CD4-positive, CD25-positive, alpha-beta regulatory T cell (primary cell): ENCODE measurements around the gene VPS13D. TPM values are rescaled to one million over a fixed set of nuclear protein-coding genes. Genes with fewer than 3 reads are reported as not detected.

Experiments used
- ATAC-seq, 2 donors: fragments of 150-1000 bp; cut with Tn5 transposase; one replicate each; pipeline ENCODE4 v1.10.0; 2021; ENCODE audit warnings: low read depth in 2 of 2, moderate number of reproducible peaks in 2 of 2, moderate library complexity in 1 of 2
- DNase-seq, 3 donors: peaks; one replicate each; pipeline versions ENCODE4 v3.0.0 to v3.0.0-alpha.2; 2012 to 2022; ENCODE audit warnings: mixed read lengths in 1 of 3
- H3K27ac ChIP-seq: one replicate; pipeline ENCODE4 v1.7.0; 2013; ENCODE audit warnings: mild to moderate bottlenecking, low read length; ENCODE audit not compliant: insufficient read depth, poor library complexity, severe bottlenecking
- H3K27me3 ChIP-seq: one replicate; pipeline ENCODE4 v1.7.0; 2013; ENCODE audit warnings: low read length; ENCODE audit not compliant: control insufficient read depth, insufficient read depth
- H3K36me3 ChIP-seq: one replicate; pipeline ENCODE4 v1.7.0; 2013; ENCODE audit warnings: mild to moderate bottlenecking, low read length, moderate library complexity; ENCODE audit not compliant: control insufficient read depth, insufficient read depth
- H3K4me1 ChIP-seq: 2 replicates; pipeline ENCODE4 v1.7.0; 2013; ENCODE audit warnings: mild to moderate bottlenecking, low read length; ENCODE audit not compliant: insufficient read depth, control insufficient read depth, poor library complexity, severe bottlenecking
- H3K4me3 ChIP-seq: one replicate; pipeline ENCODE4 v1.7.0; 2013; ENCODE audit warnings: low read depth, mild to moderate bottlenecking, low read length, moderate library complexity
- H3K9me3 ChIP-seq, 2 experiments: 1 replicate in 1 of 2; 2 replicates in 1 of 2; pipeline ENCODE4 v1.7.0; 2013; ENCODE audit warnings: low read length in 2 of 2, mild to moderate bottlenecking in 1 of 2, moderate library complexity in 1 of 2; ENCODE audit not compliant: control insufficient read depth in 2 of 2
- H3K27ac Mint-ChIP-seq, 3 donors: one replicate each; pipeline ENCODE4 v1.8.0; 2020 to 2022; ENCODE audit warnings: mild to moderate bottlenecking in 3 of 3, mixed read lengths in 3 of 3, moderate library complexity in 2 of 3
- H3K27me3 Mint-ChIP-seq: one replicate; pipeline ENCODE4 v1.8.0; 2022; ENCODE audit warnings: mild to moderate bottlenecking, mixed read lengths
- H3K36me3 Mint-ChIP-seq: one replicate; pipeline ENCODE4 v1.8.0; 2020; ENCODE audit warnings: mixed read lengths
- H3K4me1 Mint-ChIP-seq, 4 donors: one replicate each; pipeline ENCODE4 v1.8.0; 2020 to 2022; ENCODE audit warnings: mixed read lengths in 4 of 4, mild to moderate bottlenecking in 1 of 4
- H3K4me3 Mint-ChIP-seq, 4 donors: one replicate each; pipeline ENCODE4 v1.8.0; 2020 to 2022; ENCODE audit warnings: mild to moderate bottlenecking in 4 of 4, mixed read lengths in 4 of 4, moderate library complexity in 3 of 4
- H3K9me3 Mint-ChIP-seq, 7 donors: one replicate each; pipeline ENCODE4 v1.8.0; 2020 to 2022; ENCODE audit warnings: mixed read lengths in 7 of 7, mild to moderate bottlenecking in 3 of 7, moderate library complexity in 2 of 7
- polyA plus RNA-seq, 4 donors: library from polyadenylated mRNA; unstranded; fragments of 300-500 nt; fragmentation: Illumina TruSeq; gene quantifications; one replicate each; pipeline ENCODE4 v1.2.3, GENCODE V29; 2021
- total RNA-seq: library from RNA; stranded (reverse); gene quantifications from one replicate; pipeline ENCODE4 v1.2.3, GENCODE V29; 2022

Gene VPS13D
- total and polyA plus RNA-seq, 5 donors from 2014 or later: 8.1 to 96.0 (median 10.3) TPM

DNA sequence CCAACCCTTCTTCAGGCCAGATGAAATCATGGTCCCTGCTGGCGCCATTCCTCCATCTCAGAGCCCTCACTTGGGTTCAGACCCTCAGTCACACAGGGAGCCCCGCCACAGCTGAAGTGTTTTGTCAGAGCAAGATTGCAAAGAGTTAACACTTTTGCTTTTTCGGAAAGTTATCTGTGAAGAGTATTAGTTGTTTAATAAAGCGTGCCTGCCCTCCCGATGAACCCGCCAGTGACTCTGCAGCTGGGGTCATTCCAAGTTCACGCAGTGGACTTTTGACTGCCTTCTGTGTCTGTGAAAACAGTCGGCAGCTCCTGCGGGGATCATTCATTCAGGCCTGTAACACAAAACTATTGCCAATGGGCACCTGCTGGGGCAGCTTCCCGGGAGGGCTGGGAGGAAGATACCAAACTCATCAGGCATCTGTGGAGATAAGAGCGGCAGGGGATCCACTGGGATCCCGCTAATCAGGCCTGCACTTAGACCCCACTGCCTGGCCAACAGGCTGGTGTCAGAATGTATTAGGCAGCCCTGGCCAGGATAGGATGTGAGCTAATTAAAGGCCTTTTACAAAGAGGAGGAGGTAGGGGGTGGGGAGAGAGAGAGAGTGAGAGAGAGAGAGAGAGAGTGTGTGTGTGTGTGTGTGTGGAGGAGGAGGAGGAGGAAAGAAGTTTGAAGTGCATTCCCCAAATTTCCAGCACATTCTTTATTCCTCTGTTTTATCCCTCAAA is 203.7 kb downstream of the VPS13D start:
- ATAC-seq: no peak
- Mint-ChIP-seq H3K4me3 (peak overlapping the region in 3 of 4 donors; percentile 56 to 77 (median 60)), H3K4me1 (peaks cover 23 to 64% (median 52%) of the 10 kb centered on the region in 4 donors), H3K9me3 (peaks cover 0 to 3% (median 0%) of the 10 kb centered on the region in 7 donors), H3K27me3 (no peaks in the 10 kb centered on the region), H3K36me3 (peaks cover 25% of the 10 kb centered on the region), H3K27ac (peak overlapping the region; percentile 77 to 94 (median 83))
- no peaks in the 10 kb centered on the region for H3K9me3 ChIP-seq
- no peaks in the 10 kb centered on the region for H3K27me3 ChIP-seq
- H3K4me3 ChIP-seq: peak overlapping the region; percentile 64
- H3K36me3 ChIP-seq: peaks cover 23% of the 10 kb centered on the region
- H3K4me1 ChIP-seq: peaks cover 36% of the 10 kb centered on the region
- no peak for DNase-seq
- no peak overlapping the region for H3K27ac ChIP-seq

DNA sequence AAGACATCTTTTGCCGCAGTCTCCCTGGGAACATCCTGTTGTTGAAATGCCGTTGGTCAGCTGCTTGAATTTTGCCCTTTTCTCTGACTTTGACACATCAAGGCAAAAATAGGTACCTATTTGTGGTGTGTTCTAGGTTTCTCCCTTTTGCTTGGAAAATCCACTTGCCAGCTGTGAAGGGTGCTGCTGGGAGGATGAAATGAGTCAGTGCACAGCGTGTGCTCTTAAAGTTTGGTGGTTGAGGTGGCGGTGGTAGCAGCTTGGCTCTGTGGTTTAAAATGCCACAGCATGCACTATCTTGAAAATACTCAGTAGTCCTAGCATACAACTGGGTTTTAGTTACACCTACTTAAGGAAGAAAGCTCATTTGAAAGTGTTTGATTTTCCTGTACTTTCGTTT is 204.3 kb downstream of the VPS13D start:
- Mint-ChIP-seq H3K4me3 (peak overlapping the region; percentile 56 to 62 (median 58)), H3K4me1 (peaks cover 19 to 71% (median 56%) of the 10 kb centered on the region in 4 donors), H3K27me3 (no peaks in the 10 kb centered on the region), H3K9me3 (peaks cover 0 to 4% (median 0%) of the 10 kb centered on the region in 7 donors), H3K27ac (peak overlapping the region; percentile 77 to 94 (median 83)), H3K36me3 (peaks cover 28% of the 10 kb centered on the region)
- Histone ChIP-seq H3K4me3 (peak overlapping the region; percentile 64), H3K9me3 (no peaks in the 10 kb centered on the region), H3K36me3 (peaks cover 25% of the 10 kb centered on the region), H3K27me3 (no peaks in the 10 kb centered on the region), H3K27ac (peak overlapping the region; percentile 50), H3K4me1 (peaks cover 42% of the 10 kb centered on the region)
- ATAC-seq (peak; percentile 52 to 61), DNase-seq (peak in 1 of 3 donors; percentile 77)

DNA sequence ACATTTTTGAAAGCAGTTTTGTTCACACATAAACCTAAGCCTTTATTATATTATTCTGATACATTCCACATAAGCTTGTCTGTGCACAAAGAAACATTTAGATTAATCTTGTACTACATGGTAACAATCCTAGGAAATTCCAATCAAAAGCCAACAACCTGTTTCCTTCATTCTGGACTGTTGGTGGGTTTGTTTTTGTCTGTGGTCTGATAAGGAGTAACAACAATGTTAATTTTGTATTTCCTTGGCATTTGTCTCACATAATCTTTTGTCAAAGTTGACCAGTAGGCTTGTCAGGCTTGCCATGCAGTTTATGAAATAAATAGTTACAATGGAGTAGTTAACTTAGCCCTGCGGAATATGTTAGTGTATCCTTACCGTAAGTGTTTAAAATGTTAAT is 204.9 kb downstream of the VPS13D start:
- DNase-seq (no peak), ATAC-seq (no peak)
- Histone ChIP-seq H3K27ac (peak overlapping the region; percentile 50), H3K4me3 (peak overlapping the region; percentile 64), H3K9me3 (no peaks in the 10 kb centered on the region), H3K36me3 (peaks cover 25% of the 10 kb centered on the region), H3K27me3 (no peaks in the 10 kb centered on the region), H3K4me1 (peaks cover 44% of the 10 kb centered on the region)
- Mint-ChIP-seq H3K4me1 (peaks cover 19 to 76% (median 57%) of the 10 kb centered on the region in 4 donors), H3K36me3 (peaks cover 30% of the 10 kb centered on the region), H3K27ac (peak overlapping the region; percentile 77 to 94 (median 83)), H3K4me3 (peak overlapping the region; percentile 56 to 62 (median 58)), H3K9me3 (peaks cover 0 to 4% (median 0%) of the 10 kb centered on the region in 7 donors), H3K27me3 (no peaks in the 10 kb centered on the region)

DNA sequence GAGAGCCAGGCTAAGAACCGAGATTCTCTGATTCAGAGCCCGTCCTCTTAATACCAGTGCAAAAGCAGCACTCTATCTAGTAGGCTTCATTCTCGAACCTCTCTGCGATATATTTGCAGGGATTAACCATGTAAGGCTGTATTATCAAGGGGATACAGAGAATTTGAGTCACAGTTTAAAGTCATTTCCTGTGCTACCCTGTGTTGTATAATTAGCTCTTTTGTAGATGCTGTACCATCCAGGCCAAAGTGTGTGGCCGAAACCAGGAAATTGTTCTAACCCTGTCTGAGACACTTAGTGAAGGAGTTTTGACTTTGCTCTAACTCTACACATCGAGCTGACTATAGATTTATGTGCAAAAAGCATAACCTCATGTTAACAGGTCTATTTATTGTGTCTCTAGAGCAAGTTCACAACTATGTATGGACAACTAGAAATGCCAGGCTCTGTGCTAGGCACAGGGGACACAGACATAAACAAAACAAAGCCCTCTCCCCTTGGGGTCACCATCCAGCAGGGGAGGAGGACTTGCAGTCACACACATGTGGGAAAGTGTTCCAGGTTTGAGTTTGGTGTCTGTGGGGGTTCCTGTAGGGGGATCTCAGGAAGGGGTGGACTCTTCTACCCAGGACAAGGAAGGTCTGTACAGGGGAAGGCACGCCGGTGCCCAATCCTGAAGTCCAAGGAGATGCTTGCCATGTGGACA is 206.0 kb downstream of the VPS13D start:
- Mint-ChIP-seq H3K4me1 (peaks cover 19 to 80% (median 60%) of the 10 kb centered on the region in 4 donors), H3K4me3 (peak overlapping the region; percentile 11 to 72 (median 64))
- H3K4me1 ChIP-seq: peaks cover 44% of the 10 kb centered on the region

DNA sequence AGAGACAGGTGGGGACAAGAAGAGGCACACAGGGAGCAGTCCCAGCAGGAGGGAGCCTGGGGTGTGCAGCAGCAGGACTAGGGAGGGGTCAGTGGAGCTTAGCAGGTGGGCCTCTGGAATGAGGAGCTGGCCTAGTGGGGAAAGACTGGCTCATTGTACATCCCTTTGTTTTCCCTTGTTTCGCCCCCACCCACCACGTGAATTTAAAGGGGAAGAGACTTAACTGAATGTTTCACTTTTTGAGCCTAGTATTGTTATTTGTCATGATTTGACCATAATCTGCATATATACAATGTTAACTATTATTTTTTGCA is 206.5 kb downstream of the VPS13D start:
- no peaks in the 10 kb centered on the region for H3K9me3 ChIP-seq
- peaks cover 44% of the 10 kb centered on the region for H3K4me1 ChIP-seq
- Mint-ChIP-seq H3K27ac (peak overlapping the region; percentile 83 to 94 (median 89)), H3K27me3 (no peaks in the 10 kb centered on the region), H3K4me1 (peaks cover 19 to 84% (median 60%) of the 10 kb centered on the region in 4 donors), H3K4me3 (peak overlapping the region in 2 of 4 donors; percentile 60 to 69), H3K9me3 (peaks cover 0 to 4% (median 0%) of the 10 kb centered on the region in 7 donors), H3K36me3 (peaks cover 43% of the 10 kb centered on the region)
- ATAC-seq: no peak
- no peak for DNase-seq
- H3K4me3 ChIP-seq: no peak overlapping the region
- no peak overlapping the region for H3K27ac ChIP-seq
- H3K27me3 ChIP-seq: no peaks in the 10 kb centered on the region
- H3K36me3 ChIP-seq: peaks cover 21% of the 10 kb centered on the region

More for the DNA sequence above, 206.0 kb downstream of the VPS13D start:
- Mint-ChIP-seq H3K36me3 (peaks cover 38% of the 10 kb centered on the region), H3K27ac (peak overlapping the region; percentile 83 to 94 (median 89)), H3K9me3 (peaks cover 0 to 4% (median 0%) of the 10 kb centered on the region in 7 donors), H3K27me3 (no peaks in the 10 kb centered on the region)
- peak overlapping the region; percentile 22 for H3K4me3 ChIP-seq
- H3K27me3 ChIP-seq: no peaks in the 10 kb centered on the region
- no peaks in the 10 kb centered on the region for H3K9me3 ChIP-seq
- peaks cover 25% of the 10 kb centered on the region for H3K36me3 ChIP-seq
- ATAC-seq: peak; percentile 76 to 80
- peak overlapping the region; percentile 49 for H3K27ac ChIP-seq
- peak in 1 of 3 donors; percentile 85 for DNase-seq

DNA sequence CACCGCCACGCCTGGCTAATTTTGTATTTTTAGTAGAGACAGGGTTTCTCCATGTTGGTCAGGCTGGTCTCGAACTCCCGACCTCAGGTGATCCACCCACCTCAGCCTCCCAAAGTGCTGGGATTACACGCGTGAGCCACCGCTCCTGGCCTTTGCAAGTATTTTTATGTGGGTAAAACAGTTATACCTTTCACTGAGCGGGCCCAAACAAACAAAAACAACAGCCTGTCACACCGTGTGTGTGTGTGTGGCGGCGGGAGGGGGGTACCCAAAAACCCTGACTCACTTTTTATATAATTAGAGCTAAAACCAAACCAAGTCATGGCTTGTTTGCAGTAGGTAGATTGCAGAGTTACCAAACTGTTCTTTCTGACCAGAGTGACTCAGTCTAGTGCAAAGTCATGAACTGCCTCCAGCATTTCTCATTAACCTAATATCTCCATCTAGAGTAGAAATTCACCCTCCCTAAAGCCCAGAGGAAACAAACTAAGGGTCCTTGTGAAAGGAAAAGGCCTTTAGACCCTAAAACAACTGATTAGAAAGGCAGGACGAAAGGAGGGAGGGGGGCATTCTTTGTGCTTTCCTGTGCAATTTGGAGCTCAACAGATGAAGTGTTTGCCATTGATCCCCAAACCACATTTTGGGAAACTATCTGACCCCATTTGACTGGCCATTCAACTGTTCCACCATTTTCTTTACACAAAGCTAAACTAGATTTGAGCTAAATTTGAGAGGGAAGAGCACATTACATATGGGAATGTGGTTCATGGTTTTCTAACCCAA is 207.2 kb downstream of the VPS13D start:
- Mint-ChIP-seq H3K27me3 (no peaks in the 10 kb centered on the region), H3K4me1 (peaks cover 19 to 84% (median 59%) of the 10 kb centered on the region in 4 donors), H3K9me3 (peaks cover 0 to 4% (median 0%) of the 10 kb centered on the region in 7 donors), H3K27ac (peak overlapping the region in 2 of 3 donors; percentile 65 to 94), H3K4me3 (no peak overlapping the region), H3K36me3 (peaks cover 49% of the 10 kb centered on the region)
- no peak for ATAC-seq
- no peaks in the 10 kb centered on the region for H3K27me3 ChIP-seq
- peaks cover 18% of the 10 kb centered on the region for H3K36me3 ChIP-seq
- H3K4me3 ChIP-seq: no peak overlapping the region
- H3K27ac ChIP-seq: no peak overlapping the region
- no peak for DNase-seq
- H3K4me1 ChIP-seq: peaks cover 44% of the 10 kb centered on the region
- no peaks in the 10 kb centered on the region for H3K9me3 ChIP-seq

DNA sequence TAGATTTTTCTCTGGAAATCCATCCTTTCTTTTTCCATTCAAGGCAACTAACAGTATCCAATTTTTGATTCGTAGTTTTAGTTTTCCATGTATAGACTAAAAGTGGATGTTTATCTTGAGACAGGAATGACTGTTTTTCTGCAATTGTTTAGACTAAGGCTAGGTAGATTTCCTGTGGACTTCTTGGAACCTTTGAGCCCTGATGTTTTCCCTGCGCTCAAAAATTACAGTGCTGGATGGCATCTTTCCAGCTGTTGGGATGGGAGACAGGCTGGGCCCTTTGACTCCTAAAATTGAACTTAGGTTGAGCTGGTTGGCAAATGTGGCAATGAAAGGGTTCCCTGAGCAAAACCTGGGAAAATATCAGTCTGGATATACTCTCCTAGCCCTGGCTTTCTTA is 207.8 kb downstream of the VPS13D start:
- Histone ChIP-seq H3K4me3 (no peak overlapping the region), H3K4me1 (peaks cover 44% of the 10 kb centered on the region), H3K27me3 (no peaks in the 10 kb centered on the region), H3K36me3 (peaks cover 18% of the 10 kb centered on the region), H3K27ac (no peak overlapping the region), H3K9me3 (no peaks in the 10 kb centered on the region)
- Mint-ChIP-seq H3K4me1 (peaks cover 19 to 85% (median 59%) of the 10 kb centered on the region in 4 donors), H3K27ac (peak overlapping the region in 2 of 3 donors; percentile 72 to 90), H3K4me3 (no peak overlapping the region), H3K36me3 (peaks cover 50% of the 10 kb centered on the region), H3K9me3 (peaks cover 0 to 4% (median 0%) of the 10 kb centered on the region in 7 donors), H3K27me3 (no peaks in the 10 kb centered on the region)
- DNase-seq: no peak
- no peak for ATAC-seq
